GM23248 (cell line): ENCODE data around the gene C5. TPM values are rescaled to one million over a fixed set of nuclear protein-coding genes. Genes with fewer than 3 reads are reported as not detected.
"Not testable (repeated sequence)": the region's sequence is repeated elsewhere in the genome, so short reads cannot be mapped to it uniquely, and the experiment has no call there.

Experiments used
- DNase-seq: peaks from one replicate; pipeline ENCODE4 v3.0.0-alpha.2; 2015
- H2AFZ ChIP-seq: fragments of 200-600 bp; sonication (generic); 2 replicates; pipeline ENCODE4 v1.6.1; 2016; ENCODE audit warnings: antibody characterized with exemption
- H3F3A ChIP-seq: fragments of 200-600 bp; sonication (generic); 2 replicates; pipeline ENCODE4 v1.6.1; 2016; ENCODE audit warnings: mild to moderate bottlenecking, antibody characterized with exemption, mixed run types; ENCODE audit not compliant: insufficient read depth
- H3K27ac ChIP-seq: fragments of 200-600 bp; sonication (generic); 2 replicates; pipeline ENCODE4 v1.5.1; 2016; ENCODE audit warnings: mild to moderate bottlenecking
- H3K27me3 ChIP-seq: fragments of 200-600 bp; sonication (generic); replicated peaks from 2 replicates; pipeline ENCODE4 v1.6.1; 2016; ENCODE audit warnings: mild to moderate bottlenecking; ENCODE audit not compliant: insufficient read depth
- H3K36me3 ChIP-seq: fragments of 200-600 bp; sonication (generic); 2 replicates; pipeline ENCODE4 v1.6.1; 2016; ENCODE audit warnings: low read depth, mild to moderate bottlenecking
- H3K4me1 ChIP-seq: fragments of 200-600 bp; sonication (generic); 2 replicates; pipeline ENCODE4 v1.6.1; 2016; ENCODE audit warnings: mild to moderate bottlenecking; ENCODE audit not compliant: insufficient read depth
- H3K4me2 ChIP-seq: fragments of 200-600 bp; sonication (generic); one replicate; pipeline ENCODE4 v1.6.1; 2016; ENCODE audit warnings: mild to moderate bottlenecking; ENCODE audit not compliant: unreplicated experiment
- H3K4me3 ChIP-seq: fragments of 200-600 bp; sonication (generic); 2 replicates; pipeline ENCODE4 v1.5.1; 2016; ENCODE audit warnings: mild to moderate bottlenecking
- H3K79me2 ChIP-seq: fragments of 200-600 bp; sonication (generic); 2 replicates; pipeline ENCODE4 v1.6.1; 2016; ENCODE audit warnings: mild to moderate bottlenecking; ENCODE audit not compliant: insufficient read depth
- H3K9ac ChIP-seq: fragments of 200-600 bp; sonication (generic); 2 replicates; pipeline ENCODE4 v1.6.1; 2016; ENCODE audit warnings: mild to moderate bottlenecking
- H3K9me2 ChIP-seq: fragments of 200-600 bp; sonication (generic); 2 replicates; pipeline ENCODE4 v1.6.1; 2016; ENCODE audit warnings: mixed run types, mild to moderate bottlenecking, moderate library complexity; ENCODE audit not compliant: insufficient read depth
- H3K9me3 ChIP-seq: fragments of 200-600 bp; sonication (generic); one replicate; pipeline ENCODE4 v1.6.1; 2017; ENCODE audit warnings: low read depth
- H4K20me1 ChIP-seq: fragments of 200-600 bp; sonication (generic); 2 replicates; pipeline ENCODE4 v1.6.0; 2016; ENCODE audit not compliant: insufficient read depth
- EZH2 ChIP-seq: fragments of 200-600 bp; sonication (generic); IDR thresholded peaks from 2 replicates; pipeline ENCODE4 v1.6.1; 2018; ENCODE audit warnings: antibody characterized with exemption, mild to moderate bottlenecking; ENCODE audit not compliant: insufficient read depth, poor library complexity, severe bottlenecking
- EZH2phosphoT487 ChIP-seq: fragments of 200-600 bp; sonication (generic); IDR thresholded peaks from 2 replicates; pipeline ENCODE4 v1.6.1; 2018; ENCODE audit warnings: antibody characterized with exemption, moderate library complexity, mild to moderate bottlenecking, low read depth; ENCODE audit not compliant: insufficient read depth
- WGBS, 2 experiments: methylation state at CpG; one replicate each; pipeline ENCODE4 v1.1.6; 2015 to 2017; ENCODE audit warnings: low lambda C conversion rate in 2 of 2, low coverage in 1 of 2; ENCODE audit errors: missing lambda C conversion rate in 2 of 2; 5-methylcytosine and 5-hydroxymethylcytosine counted together
- in situ Hi-C: fragments of 300-500 bp; cut with MboI; formaldehyde crosslinking; loops from 2 replicates; pipeline ENCODE4 v1.15.0; 2020
- polyA plus RNA-seq: library from polyadenylated mRNA; unstranded; fragments of >200 nt; fragmentation: Nextera tagmentation; extraction: Ambion mirVana; gene quantifications from 2 replicates; pipeline ENCODE4 v1.2.1, GENCODE V29; 2016
- total RNA-seq: library from RNA; depleted of rRNA; stranded (reverse); fragments of >200 nt; shearing (Covaris generic); gene quantifications from 2 replicates; pipeline ENCODE4 v1.2.3, GENCODE V29; 2014

The C5 gene
- total and polyA plus RNA-seq, 2 experiments from 2014 or later, result 1.2 to 1.6 TPM

- Histone ChIP-seq H3K9me2 (no peaks in the 10 kb centered on the region), H3K4me3 (no peak overlapping the region), H3K36me3 (no peaks in the 10 kb centered on the region), H3K9me3 (no peaks in the 10 kb centered on the region), H4K20me1 (no peaks in the 10 kb centered on the region), H3K27ac (no peak overlapping the region), H3F3A (no peaks in the 10 kb centered on the region), H2AFZ (no peak overlapping the region), H3K4me1 (peaks cover 4% of the 10 kb centered on the region; the same call in 1 of the 2 replicates), H3K27me3 (no peaks in the 10 kb centered on the region), H3K4me2 (no peak overlapping the region), H3K9ac (no peak overlapping the region), H3K79me2 (no peaks in the 10 kb centered on the region)
- no peak for DNase-seq
- 85 to 92% methylated on average over 1 of the region's 1 CpG for WGBS, 2 experiments
- TF ChIP-seq EZH2phosphoT487, result no peak
- TF ChIP-seq EZH2, result no peak
- in situ Hi-C loops, result no loop called here
Observed at GRCh38 chr9:121029469-121029868, 20.6 kb downstream of the C5 start.

DNA sequence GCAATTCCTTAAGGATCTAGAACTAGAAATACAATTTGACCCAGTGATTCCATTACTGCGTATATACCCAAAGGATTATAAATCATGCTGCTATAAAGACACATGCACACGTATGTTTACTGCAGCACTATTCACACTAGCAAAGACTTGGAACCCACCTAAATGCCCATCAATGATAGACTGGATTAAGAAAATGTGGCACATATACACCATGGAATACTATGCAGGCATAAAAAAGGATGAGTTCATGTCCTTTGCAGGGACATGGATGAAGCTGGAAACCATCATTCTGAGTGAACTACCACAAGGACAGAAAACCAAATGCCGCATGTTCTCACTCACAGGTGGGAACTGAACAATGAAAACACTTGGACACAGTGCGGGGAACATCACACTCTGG is 21.8 kb downstream of the C5 start:
- H3K4me3 ChIP-seq, H3K9me2 ChIP-seq, H3K79me2 ChIP-seq, H3K27ac ChIP-seq, DNase-seq, in situ Hi-C loops, H3K4me2 ChIP-seq, H3K27me3 ChIP-seq, H2AFZ ChIP-seq, H3K4me1 ChIP-seq, H3K36me3 ChIP-seq, H3F3A ChIP-seq, H3K9me3 ChIP-seq, H4K20me1 ChIP-seq, H3K9ac ChIP-seq: not testable (repeated sequence)
- 83 to 84% methylated on average over 4 of the region's 4 CpGs for WGBS, 2 experiments

DNA sequence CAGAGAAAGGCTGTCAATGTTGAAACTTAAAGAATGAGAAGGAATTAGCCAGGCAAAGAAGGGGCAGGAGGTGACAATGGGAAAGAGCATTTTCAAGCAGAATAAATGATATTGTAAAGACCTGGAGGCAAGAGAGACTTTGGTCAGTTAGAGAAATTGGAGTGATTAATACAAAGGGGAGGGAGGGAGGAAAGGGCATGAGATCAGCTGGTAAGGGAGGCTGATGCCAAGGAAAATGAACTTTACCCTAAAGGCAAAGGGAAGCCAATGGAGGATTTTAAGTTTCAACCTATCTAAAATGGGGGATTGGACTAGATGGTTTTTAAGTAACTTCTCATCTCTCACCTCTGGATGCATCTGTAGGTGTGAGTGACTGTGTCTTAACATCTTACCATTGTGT is 23.3 kb downstream of the C5 start:
- no peaks in the 10 kb centered on the region for H3K27me3 ChIP-seq
- no peak overlapping the region for H3K9ac ChIP-seq
- H2AFZ ChIP-seq, result no peak overlapping the region
- in situ Hi-C loops, result no loop called here
- H3K4me2 ChIP-seq, result no peak overlapping the region
- H3K9me3 ChIP-seq, result no peaks in the 10 kb centered on the region
- no peaks in the 10 kb centered on the region for H4K20me1 ChIP-seq
- H3K4me3 ChIP-seq, result no peak overlapping the region
- H3K79me2 ChIP-seq, result no peaks in the 10 kb centered on the region
- H3K27ac ChIP-seq, result no peak overlapping the region
- DNase-seq, result no peak
- H3K9me2 ChIP-seq, result no peaks in the 10 kb centered on the region
- H3K4me1 ChIP-seq, result peaks cover 4% of the 10 kb centered on the region; the same call in 1 of the 2 replicates
- no peaks in the 10 kb centered on the region for H3K36me3 ChIP-seq
- TF ChIP-seq EZH2phosphoT487 (no peak), EZH2 (no peak)
- H3F3A ChIP-seq, result no peaks in the 10 kb centered on the region

DNA sequence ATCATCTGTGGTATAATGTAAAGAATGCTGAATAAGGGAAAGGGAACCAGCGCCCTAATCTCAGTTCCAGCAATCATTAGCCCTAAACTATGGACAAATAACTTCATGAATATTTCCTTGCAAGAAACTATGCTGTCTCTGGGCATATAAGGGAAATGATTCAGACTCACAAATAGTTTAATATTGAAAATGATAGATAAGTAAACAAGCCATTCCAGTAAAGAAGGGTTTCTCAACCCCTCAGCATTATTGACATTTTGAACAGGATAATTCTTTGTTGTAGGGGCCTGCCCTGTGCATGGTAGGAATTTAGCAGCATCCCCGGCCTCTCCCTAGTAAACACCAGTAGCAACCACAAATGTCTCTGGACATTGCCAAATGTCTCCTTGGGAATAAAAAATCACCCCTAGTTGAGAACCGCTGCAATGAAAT is 23.8 kb downstream of the C5 start:
- Histone ChIP-seq H3F3A (no peaks in the 10 kb centered on the region), H3K4me2 (peak overlapping the region; percentile 32), H3K27ac (no peak overlapping the region), H2AFZ (no peak overlapping the region), H3K79me2 (no peaks in the 10 kb centered on the region), H3K4me1 (peaks cover 4% of the 10 kb centered on the region; the same call in 1 of the 2 replicates), H4K20me1 (no peaks in the 10 kb centered on the region), H3K9me2 (no peaks in the 10 kb centered on the region), H3K4me3 (no peak overlapping the region), H3K27me3 (no peaks in the 10 kb centered on the region), H3K36me3 (no peaks in the 10 kb centered on the region), H3K9ac (no peak overlapping the region), H3K9me3 (no peaks in the 10 kb centered on the region)
- 56 to 60% methylated on average over 3 of the region's 3 CpGs for WGBS, 2 experiments
- DNase-seq, result peak; percentile 3
- in situ Hi-C loops, result no loop called here
- TF ChIP-seq EZH2 (no peak), EZH2phosphoT487 (no peak)

DNA sequence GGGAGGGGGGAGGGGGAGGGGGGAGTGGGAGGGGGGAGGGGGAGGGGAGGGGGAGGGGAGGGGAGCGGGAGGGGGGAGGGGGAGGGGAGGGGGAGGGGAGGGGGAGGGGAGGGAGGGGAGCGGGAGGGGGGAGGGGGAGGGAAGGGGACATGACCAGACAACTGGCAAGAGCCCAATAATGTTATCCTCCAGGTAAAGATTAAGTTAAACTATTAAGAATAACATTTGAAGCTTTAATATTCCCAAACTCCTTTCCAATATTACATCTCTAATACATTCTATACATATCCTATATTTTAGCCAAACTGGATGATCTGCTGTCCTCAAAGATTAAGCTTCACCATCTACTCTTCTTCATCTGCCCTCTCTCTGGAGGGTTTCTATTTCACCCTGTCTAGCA is 25.8 kb downstream of the C5 start:
- H3K9me3 ChIP-seq, result no peaks in the 10 kb centered on the region
- H3K27me3 ChIP-seq, result no peaks in the 10 kb centered on the region
- H3K4me1 ChIP-seq, result peaks cover 4% of the 10 kb centered on the region; the same call in 1 of the 2 replicates
- 58% methylated on average over 2 of the region's 2 CpGs; no CpG with 5 or more reads in 1 of the 2 experiments for WGBS, 2 experiments
- no peak overlapping the region for H3K4me2 ChIP-seq
- no peaks in the 10 kb centered on the region for H3K79me2 ChIP-seq
- H3F3A ChIP-seq, result no peaks in the 10 kb centered on the region
- no peak overlapping the region for H3K27ac ChIP-seq
- H3K36me3 ChIP-seq, result no peaks in the 10 kb centered on the region
- no peak for DNase-seq
- H3K9ac ChIP-seq, result no peak overlapping the region
- no peaks in the 10 kb centered on the region for H3K9me2 ChIP-seq
- in situ Hi-C loops, result no loop called here
- no peak overlapping the region for H2AFZ ChIP-seq
- H4K20me1 ChIP-seq, result no peaks in the 10 kb centered on the region
- no peak overlapping the region for H3K4me3 ChIP-seq
- no peak for TF ChIP-seq EZH2
- no peak for TF ChIP-seq EZH2phosphoT487
